Measurements from ENCODE around the gene PUM1. TPM values are rescaled to one million over a fixed set of nuclear protein-coding genes. Genes with fewer than 3 reads are reported as not detected.

Gene PUM1
- total and polyA plus RNA-seq, 5 experiments from 2014 or later: 94.0 to 189 (median 126) TPM

DNA sequence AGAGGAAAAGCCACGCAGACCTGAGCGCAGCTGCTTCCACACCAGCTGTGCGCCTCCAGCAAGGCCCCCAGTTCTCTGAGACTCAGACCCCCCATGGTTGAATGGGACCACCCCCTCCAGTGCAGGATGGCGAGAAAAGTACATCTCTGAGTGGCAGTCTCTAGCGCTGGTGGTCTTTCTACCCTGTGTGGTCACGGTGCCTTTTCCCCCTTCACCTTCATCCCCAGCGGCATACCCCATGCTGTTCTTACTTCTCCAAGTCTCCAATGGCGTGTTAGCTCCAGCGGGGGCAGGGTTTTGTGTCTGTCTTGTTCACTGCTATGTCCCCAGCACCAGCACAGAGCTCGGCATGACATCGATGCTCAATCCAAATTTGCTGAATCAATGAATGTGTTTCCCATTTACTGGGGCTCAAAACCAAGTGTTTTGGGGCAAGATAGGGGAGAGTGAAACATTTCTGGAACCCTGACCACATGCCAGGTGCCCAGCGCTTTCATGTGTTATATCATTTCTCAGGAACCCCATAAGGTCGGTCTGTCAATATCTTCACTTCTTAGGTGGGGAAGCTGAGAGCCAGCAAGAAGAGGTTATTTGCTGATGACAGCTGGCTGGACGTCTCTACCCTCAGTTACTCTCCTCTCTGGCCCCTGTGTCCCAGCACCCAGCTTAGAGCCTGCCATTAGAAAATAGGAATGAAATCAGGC is 156.0 kb downstream of the PUM1 start:
- Mint-ChIP-seq H3K27ac (peak overlapping the region; percentile 20 to 85 (median 53)), H3K27me3 (peaks cover 13 to 45% (median 29%) of the 10 kb centered on the region in 5 donors), H3K4me3 (peak overlapping the region; percentile 68 to 92 (median 84)), H3K36me3 (peaks cover 0 to 2% (median 0%) of the 10 kb centered on the region in 3 donors), H3K9me3 (no peaks in the 10 kb centered on the region), H3K4me1 (peaks cover 16 to 25% (median 21%) of the 10 kb centered on the region in 4 donors)
- peak in 1 of 2 donors; percentile 18 for ATAC-seq
- DNase-seq: no peak
- POLR2A ChIA-PET: interaction anchor here (0.6 kb wide), 1 partner anchor 23 kb away, joined by 3 read pairs; no protein-coding TSS in a partner anchor

DNA sequence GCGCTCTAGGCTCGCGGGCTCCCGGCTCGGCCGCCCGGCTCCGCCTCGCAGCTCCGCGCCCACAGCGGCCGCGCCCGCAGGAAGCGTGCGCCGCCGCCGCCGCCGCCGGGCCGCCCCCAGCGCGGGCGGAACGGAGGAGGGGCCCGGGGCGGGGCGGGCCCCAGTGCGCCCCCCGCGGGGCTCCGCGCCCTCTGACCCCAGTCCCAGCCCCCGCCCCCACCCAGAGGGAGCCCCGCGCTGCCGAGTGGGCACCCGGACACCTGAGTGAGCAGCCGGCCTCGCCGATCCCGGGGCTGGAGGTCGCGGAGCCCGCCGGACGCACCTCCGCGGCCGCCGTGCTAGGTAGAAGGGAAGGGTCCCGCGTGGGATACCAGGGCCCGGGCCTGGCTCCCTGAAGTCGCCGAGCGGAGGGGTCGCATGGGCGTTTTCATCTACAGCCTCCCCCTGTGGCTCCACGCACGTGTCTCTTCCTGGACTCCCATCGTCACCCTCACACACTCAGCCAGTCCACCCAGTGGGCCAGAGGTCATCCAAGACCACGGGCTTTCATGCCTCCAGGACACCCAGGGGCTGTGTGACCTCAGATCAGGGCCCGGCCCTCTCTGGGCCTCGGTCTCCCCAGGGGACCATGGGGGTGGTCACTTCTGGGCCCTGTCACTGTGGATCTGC is 156.7 kb downstream of the PUM1 start, which contains the start of gene SDC3:
Gene SDC3 (minus strand): TSS at position 63 of the 669 bp plus-strand sequence. CDS start 172 bp downstream, outside the sequence.
- Mint-ChIP-seq H3K4me3 (peak within 1 kb of the TSS; percentile 79 to 92 (median 86)), H3K27me3 (peaks cover 13 to 45% (median 30%) of the 10 kb centered on the region in 5 donors), H3K27ac (peak within 1 kb of the TSS; percentile 50 to 85 (median 74)), H3K36me3 (peaks cover 0 to 2% (median 0%) of the 10 kb centered on the region in 3 donors), H3K4me1 (peaks cover 16 to 25% (median 21%) of the 10 kb centered on the region in 4 donors), H3K9me3 (no peaks in the 10 kb centered on the region)
- POLR2A ChIA-PET: no interaction called here
- peak; percentile 78 to 90 for ATAC-seq
- peak in 2 of 10 donors; percentile 18 to 23 for DNase-seq

DNA sequence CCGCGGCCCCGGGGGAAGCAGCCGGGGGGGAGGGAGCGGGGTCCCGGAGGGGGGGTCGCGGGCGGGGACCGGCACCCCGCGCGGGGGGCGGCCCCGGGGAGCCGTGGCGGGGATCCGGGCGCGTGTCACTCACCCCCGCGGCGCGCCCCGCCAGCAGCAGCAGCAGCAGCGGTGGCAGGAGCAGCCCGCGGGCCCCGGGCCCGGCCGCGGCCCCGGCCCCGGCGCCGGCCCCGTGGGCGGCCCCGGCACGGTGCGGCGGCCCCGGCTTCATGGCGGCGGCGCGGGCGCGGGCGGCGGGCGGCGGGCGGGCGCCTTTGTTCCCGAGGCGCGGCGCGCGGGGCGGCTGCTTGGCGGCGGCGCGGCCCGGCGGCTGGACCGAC is 157.2 kb downstream of the PUM1 start:
- DNase-seq (no peak), ATAC-seq (no peak)
- POLR2A ChIA-PET: interaction anchor here (0.6 kb wide), 1 partner anchor 145 kb away, joined by 3 read pairs; no protein-coding TSS in a partner anchor
- H3K27me3 Mint-ChIP-seq: peaks cover 13 to 50% (median 30%) of the 10 kb centered on the region in 5 donors
- no peak overlapping the region for H3K27ac Mint-ChIP-seq
- H3K4me3 Mint-ChIP-seq: peak overlapping the region in 1 of 10 donors; percentile 70
- H3K4me1 Mint-ChIP-seq: peaks cover 16 to 25% (median 21%) of the 10 kb centered on the region in 4 donors
- H3K36me3 Mint-ChIP-seq: peaks cover 0 to 2% (median 0%) of the 10 kb centered on the region in 3 donors
- H3K9me3 Mint-ChIP-seq: no peaks in the 10 kb centered on the region

- ATAC-seq (no peak), DNase-seq (no peak)
- H3K9me3 Mint-ChIP-seq: no peaks in the 10 kb centered on the region
- POLR2A ChIA-PET: interaction anchor here (0.6 kb wide), 1 partner anchor 145 kb away, joined by 3 read pairs; no protein-coding TSS in a partner anchor
- peak overlapping the region in 8 of 10 donors; percentile 15 to 85 (median 76) for H3K27ac Mint-ChIP-seq
- peaks cover 14 to 25% (median 19%) of the 10 kb centered on the region in 4 donors for H3K4me1 Mint-ChIP-seq
- peak overlapping the region; percentile 67 to 92 (median 81) for H3K4me3 Mint-ChIP-seq
- peaks cover 13 to 56% (median 32%) of the 10 kb centered on the region in 5 donors for H3K27me3 Mint-ChIP-seq
- peaks cover 0 to 2% (median 0%) of the 10 kb centered on the region in 3 donors for H3K36me3 Mint-ChIP-seq
These were observed 157.8 kb downstream of the PUM1 start for GRCh38 chr1:30907481-30908315.

GRCh38 chr1:30906631-30907441 is 158.7 kb downstream of the PUM1 start:
- Mint-ChIP-seq H3K36me3 (peaks cover 0 to 2% (median 0%) of the 10 kb centered on the region in 3 donors), H3K27me3 (peaks cover 13 to 59% (median 32%) of the 10 kb centered on the region in 5 donors), H3K4me1 (peaks cover 14 to 25% (median 19%) of the 10 kb centered on the region in 4 donors), H3K27ac (peak overlapping the region in 4 of 10 donors; percentile 15 to 85 (median 77)), H3K4me3 (peak overlapping the region; percentile 67 to 92 (median 81)), H3K9me3 (no peaks in the 10 kb centered on the region)
- DNase-seq (no peak), ATAC-seq (no peak)
- POLR2A ChIA-PET: no interaction called here

- H3K9me3 Mint-ChIP-seq: no peaks in the 10 kb centered on the region
- POLR2A ChIA-PET: no interaction called here
- peaks cover 0 to 2% (median 0%) of the 10 kb centered on the region in 3 donors for H3K36me3 Mint-ChIP-seq
These were observed 159.4 kb downstream of the PUM1 start for GRCh38 chr1:30905916-30906620.

DNA sequence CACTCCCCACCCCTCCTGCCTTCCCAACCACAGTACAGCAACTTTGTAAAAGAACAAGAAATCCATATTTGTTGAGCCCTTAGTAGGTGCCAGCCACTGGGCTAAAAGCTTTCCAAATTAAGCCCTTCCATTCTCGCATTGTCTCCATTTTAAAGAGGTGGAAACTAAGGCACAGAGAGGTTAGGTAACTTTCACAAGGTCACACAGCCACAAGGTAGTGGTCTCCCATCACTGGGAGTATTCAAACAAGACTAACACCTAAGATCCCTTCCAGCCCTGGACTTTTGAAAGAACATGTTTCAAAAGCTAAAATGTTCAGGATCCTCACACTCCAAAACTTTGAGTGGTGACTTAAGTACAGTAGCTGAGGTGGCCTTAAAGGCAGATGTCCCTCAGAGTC is 160.1 kb downstream of the PUM1 start:
- H3K4me1 Mint-ChIP-seq: peaks cover 13 to 22% (median 18%) of the 10 kb centered on the region in 4 donors
- H3K9me3 Mint-ChIP-seq: no peaks in the 10 kb centered on the region
- peak overlapping the region in 4 of 10 donors; percentile 19 to 61 (median 38) for H3K4me3 Mint-ChIP-seq
- POLR2A ChIA-PET: no interaction called here
- ATAC-seq: no peak
- no peak for DNase-seq
- H3K27ac Mint-ChIP-seq: no peak overlapping the region
- peaks cover 0 to 2% (median 0%) of the 10 kb centered on the region in 3 donors for H3K36me3 Mint-ChIP-seq
- peaks cover 13 to 54% (median 37%) of the 10 kb centered on the region in 5 donors for H3K27me3 Mint-ChIP-seq

More at GRCh38 chr1:30905916-30906620, 159.4 kb downstream of the PUM1 start:
- H3K4me3 Mint-ChIP-seq: peak overlapping the region in 8 of 10 donors; percentile 19 to 61 (median 36)
- peaks cover 13 to 25% (median 18%) of the 10 kb centered on the region in 4 donors for H3K4me1 Mint-ChIP-seq
- peaks cover 13 to 59% (median 37%) of the 10 kb centered on the region in 5 donors for H3K27me3 Mint-ChIP-seq
- ATAC-seq: no peak
- no peak for DNase-seq
- peak overlapping the region in 1 of 10 donors; percentile 27 for H3K27ac Mint-ChIP-seq

GRCh38 chr1:30904962-30905335 is 160.6 kb downstream of the PUM1 start:
- POLR2A ChIA-PET: interaction anchor here (0.7 kb wide), 1 partner anchor 10 kb away, joined by 3 read pairs; no protein-coding TSS in a partner anchor
- H3K27ac Mint-ChIP-seq: no peak overlapping the region

DNA sequence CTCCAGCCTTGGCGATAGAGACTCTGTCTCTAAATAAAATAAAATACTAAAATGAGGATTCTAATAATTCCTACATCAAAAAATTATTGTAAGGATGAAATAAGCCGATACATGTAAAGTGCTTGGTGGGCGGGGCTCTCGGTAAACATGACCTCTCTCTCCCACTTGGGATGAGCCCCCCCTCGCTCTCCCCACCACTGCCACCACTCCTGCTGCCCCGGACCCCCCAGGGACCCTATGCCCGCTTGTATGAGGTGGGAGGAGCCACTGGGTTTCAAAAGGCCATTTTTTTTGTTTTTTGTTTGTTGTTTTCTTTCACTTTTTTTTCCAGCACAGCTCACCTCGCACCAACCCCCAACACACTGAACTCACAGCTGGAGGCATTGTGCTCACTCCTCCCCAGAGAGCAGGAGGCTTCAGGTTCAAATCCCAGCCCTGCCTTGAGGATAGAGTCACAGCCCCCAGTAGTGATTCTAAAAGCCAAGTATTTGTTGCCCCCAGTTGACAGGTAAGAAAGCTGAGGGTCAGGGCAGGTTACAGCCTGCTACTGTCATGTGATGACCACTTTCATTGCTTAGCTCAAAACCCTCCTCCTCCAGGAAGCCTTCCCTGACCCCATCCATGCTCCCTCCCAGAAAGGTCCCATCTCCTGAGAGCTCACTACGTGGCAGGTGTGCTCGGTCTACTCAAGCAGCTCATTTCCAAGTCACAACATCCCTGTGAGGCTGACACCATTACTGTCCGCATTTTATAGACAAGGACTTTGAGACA is 161.1 kb downstream of the PUM1 start:
- POLR2A ChIA-PET: interaction anchor here (0.7 kb wide), 1 partner anchor 11 kb away, joined by 3 read pairs; no protein-coding TSS in a partner anchor
- no peak for ATAC-seq

More at GRCh38 chr1:30904962-30905335, 160.6 kb downstream of the PUM1 start:
- Mint-ChIP-seq H3K4me1 (peaks cover 13 to 21% (median 17%) of the 10 kb centered on the region in 4 donors), H3K4me3 (no peak overlapping the region), H3K36me3 (peaks cover 0 to 2% (median 0%) of the 10 kb centered on the region in 3 donors), H3K27me3 (peaks cover 13 to 50% (median 36%) of the 10 kb centered on the region in 5 donors), H3K9me3 (no peaks in the 10 kb centered on the region)
- DNase-seq (no peak), ATAC-seq (no peak)

GRCh38 chr1:30903343-30904034 is 162.0 kb downstream of the PUM1 start:
- DNase-seq (no peak), ATAC-seq (no peak)
- peak overlapping the region in 1 of 10 donors; percentile 13 for H3K27ac Mint-ChIP-seq
- H3K9me3 Mint-ChIP-seq: no peaks in the 10 kb centered on the region
- H3K4me1 Mint-ChIP-seq: peaks cover 6 to 12% (median 8%) of the 10 kb centered on the region in 4 donors
- peaks cover 10 to 38% (median 30%) of the 10 kb centered on the region in 5 donors for H3K27me3 Mint-ChIP-seq
- POLR2A ChIA-PET: no interaction called here
- no peaks in the 10 kb centered on the region for H3K36me3 Mint-ChIP-seq
- H3K4me3 Mint-ChIP-seq: no peak overlapping the region

More for the DNA sequence above, 161.1 kb downstream of the PUM1 start:
- no peak overlapping the region for H3K27ac Mint-ChIP-seq
- no peaks in the 10 kb centered on the region for H3K9me3 Mint-ChIP-seq
- H3K36me3 Mint-ChIP-seq: no peaks in the 10 kb centered on the region
- no peak for DNase-seq
- H3K27me3 Mint-ChIP-seq: peaks cover 10 to 44% (median 33%) of the 10 kb centered on the region in 5 donors
- no peak overlapping the region for H3K4me3 Mint-ChIP-seq
- peaks cover 10 to 16% (median 13%) of the 10 kb centered on the region in 4 donors for H3K4me1 Mint-ChIP-seq
